ENCODE measurements around the gene MED14.

The MED14 gene

GRCh38 chrX:40653535-40653934 lies 81.8 kb downstream of the MED14 start:
- H3K27ac ChIP-seq (ENCODE audit: low read depth, low read length), result no peak overlapping the region
- no peak overlapping the region for H2BK5ac ChIP-seq (ENCODE audit: low read length)
- no peak overlapping the region for H3K4me2 ChIP-seq (ENCODE audit: low read length)
- no peak overlapping the region for H4K5ac ChIP-seq (ENCODE audit: low read length)
- H4K8ac ChIP-seq (ENCODE audit: low read depth, low read length), result no peak overlapping the region
- H3K36me3 ChIP-seq (ENCODE audit: control insufficient read depth, insufficient read depth, low read length), result no peaks in the 10 kb centered on the region
- no peak overlapping the region for H2BK120ac ChIP-seq (ENCODE audit: low read depth, low read length)
- no peak overlapping the region for H3K9ac ChIP-seq (ENCODE audit: low read length)
- H2BK15ac ChIP-seq (replicated peaks; ENCODE audit: low read depth), result no peak overlapping the region
- no CpG with 5 or more reads among the region's 2 CpGs for WGBS (ENCODE audit: extremely low coverage, insufficient coverage, low lambda C conversion rate)
- H3K4me1 ChIP-seq (ENCODE audit: control insufficient read depth, low read depth, low read length), result no peaks in the 10 kb centered on the region
- H3K4me3 ChIP-seq (ENCODE audit: low read length), result no peak overlapping the region
- no peaks in the 10 kb centered on the region for H3K79me1 ChIP-seq (ENCODE audit: low read length)
- H3K56ac ChIP-seq (ENCODE audit: low read length), result no peak overlapping the region
- H3K18ac ChIP-seq (ENCODE audit: low read length), result no peak overlapping the region
- H3K79me2 ChIP-seq (ENCODE audit: control insufficient read depth, insufficient read depth, low read length), result no peaks in the 10 kb centered on the region
- no peak overlapping the region for H3K4ac ChIP-seq (ENCODE audit: low read depth, low read length)
- no peak overlapping the region for H2AK5ac ChIP-seq (ENCODE audit: low read length)
- H3K23ac ChIP-seq (ENCODE audit: low read length), result no peak overlapping the region
- H3K27me3 ChIP-seq (ENCODE audit: insufficient read depth, low read length, poor library complexity), result no peaks in the 10 kb centered on the region
- DNase-seq, result no peak

- H2AK5ac ChIP-seq (ENCODE audit: low read length), result no peak overlapping the region
- H3K27ac ChIP-seq (ENCODE audit: low read depth, low read length), result no peak overlapping the region
- no peak overlapping the region for H2BK120ac ChIP-seq (ENCODE audit: low read depth, low read length)
- H3K9ac ChIP-seq (ENCODE audit: low read length), result no peak overlapping the region
- H4K8ac ChIP-seq (ENCODE audit: low read depth, low read length), result no peak overlapping the region
- no peak overlapping the region for H2BK5ac ChIP-seq (ENCODE audit: low read length)
- H3K36me3 ChIP-seq (ENCODE audit: control insufficient read depth, insufficient read depth, low read length), result no peaks in the 10 kb centered on the region
- H3K79me1 ChIP-seq (ENCODE audit: low read length), result no peaks in the 10 kb centered on the region
- H2BK15ac ChIP-seq (replicated peaks; ENCODE audit: low read depth), result no peak overlapping the region
- H3K18ac ChIP-seq (ENCODE audit: low read length), result no peak overlapping the region
- no peak overlapping the region for H3K4me3 ChIP-seq (ENCODE audit: low read length)
- H3K4me2 ChIP-seq (ENCODE audit: low read length), result no peak overlapping the region
- H3K4ac ChIP-seq (ENCODE audit: low read depth, low read length), result no peak overlapping the region
- H3K27me3 ChIP-seq (ENCODE audit: insufficient read depth, low read length, poor library complexity), result no peaks in the 10 kb centered on the region
- no peak overlapping the region for H3K23ac ChIP-seq (ENCODE audit: low read length)
- H3K79me2 ChIP-seq (ENCODE audit: control insufficient read depth, insufficient read depth, low read length), result no peaks in the 10 kb centered on the region
- H3K56ac ChIP-seq (ENCODE audit: low read length), result no peak overlapping the region
- H3K4me1 ChIP-seq (ENCODE audit: control insufficient read depth, low read depth, low read length), result no peaks in the 10 kb centered on the region
- no CpG with 5 or more reads among the region's 1 CpG for WGBS (ENCODE audit: extremely low coverage, insufficient coverage, low lambda C conversion rate)
- DNase-seq, result no peak
- no peak overlapping the region for H4K5ac ChIP-seq (ENCODE audit: low read length)
Measured at GRCh38 chrX:40652664-40653063, 82.7 kb downstream of the MED14 start.

GRCh38 chrX:40651620-40652223 lies 83.6 kb downstream of the MED14 start:
- no CpG with 5 or more reads among the region's 3 CpGs for whole genome bisulfite sequencing (ENCODE audit: extremely low coverage, insufficient coverage, low lambda C conversion rate)
- Histone ChIP-seq H2BK5ac (ENCODE audit: low read length) (no peak overlapping the region), H2BK15ac (replicated peaks; ENCODE audit: low read depth) (no peak overlapping the region), H3K27ac (ENCODE audit: low read depth, low read length) (no peak overlapping the region), H4K5ac (ENCODE audit: low read length) (no peak overlapping the region), H2BK120ac (ENCODE audit: low read depth, low read length) (no peak overlapping the region), H2AK5ac (ENCODE audit: low read length) (no peak overlapping the region), H3K79me1 (ENCODE audit: low read length) (no peaks in the 10 kb centered on the region), H4K8ac (ENCODE audit: low read depth, low read length) (no peak overlapping the region), H3K4ac (ENCODE audit: low read depth, low read length) (no peak overlapping the region), H3K36me3 (ENCODE audit: control insufficient read depth, insufficient read depth, low read length) (no peaks in the 10 kb centered on the region), H3K56ac (ENCODE audit: low read length) (no peak overlapping the region), H3K79me2 (ENCODE audit: control insufficient read depth, insufficient read depth, low read length) (no peaks in the 10 kb centered on the region), H3K4me3 (ENCODE audit: low read length) (no peak overlapping the region), H3K4me1 (ENCODE audit: control insufficient read depth, low read depth, low read length) (no peaks in the 10 kb centered on the region), H3K27me3 (ENCODE audit: insufficient read depth, low read length, poor library complexity) (no peaks in the 10 kb centered on the region), H3K23ac (ENCODE audit: low read length) (no peak overlapping the region), H3K4me2 (ENCODE audit: low read length) (no peak overlapping the region), H3K18ac (ENCODE audit: low read length) (no peak overlapping the region), H3K9ac (ENCODE audit: low read length) (no peak overlapping the region)
- peak; percentile 41 for DNase-seq

- Histone ChIP-seq H3K4me3 (ENCODE audit: low read length) (peak within 1 kb of the TSS; percentile 66), H2BK5ac (ENCODE audit: low read length) (no peak within 1 kb of the TSS), H3K18ac (ENCODE audit: low read length) (no peak within 1 kb of the TSS), H3K36me3 (ENCODE audit: control insufficient read depth, insufficient read depth, low read length) (no peaks in the 10 kb centered on the region), H3K23ac (ENCODE audit: low read length) (no peak within 1 kb of the TSS), H3K79me2 (ENCODE audit: control insufficient read depth, insufficient read depth, low read length) (peaks cover 10% of the 10 kb centered on the region), H3K27me3 (ENCODE audit: insufficient read depth, low read length, poor library complexity) (no peaks in the 10 kb centered on the region), H3K79me1 (ENCODE audit: low read length) (peaks cover 2% of the 10 kb centered on the region), H3K4me2 (ENCODE audit: low read length) (peak within 1 kb of the TSS; percentile 68), H4K5ac (ENCODE audit: low read length) (no peak within 1 kb of the TSS), H3K4ac (ENCODE audit: low read depth, low read length) (no peak within 1 kb of the TSS), H3K56ac (ENCODE audit: low read length) (peak within 1 kb of the TSS; percentile 91), H2BK120ac (ENCODE audit: low read depth, low read length) (no peak within 1 kb of the TSS), H2AK5ac (ENCODE audit: low read length) (no peak within 1 kb of the TSS), H4K8ac (ENCODE audit: low read depth, low read length) (no peak within 1 kb of the TSS), H3K4me1 (ENCODE audit: control insufficient read depth, low read depth, low read length) (no peaks in the 10 kb centered on the region), H3K27ac (ENCODE audit: low read depth, low read length) (no peak within 1 kb of the TSS), H3K9ac (ENCODE audit: low read length) (peak within 1 kb of the TSS; percentile 73), H2BK15ac (replicated peaks; ENCODE audit: low read depth) (no peak within 1 kb of the TSS)
- DNase-seq, result peak; percentile 93
- WGBS (ENCODE audit: extremely low coverage, insufficient coverage, low lambda C conversion rate), result no CpG with 5 or more reads among the region's 66 CpGs
Measured at GRCh38 chrX:40647307-40648197, 87.8 kb downstream of the MED14 start, which contains the start of gene CXorf38. Gene CXorf38, minus strand, starts transcription at chrX:40647561. Its CDS starts 41 bp downstream, at chrX:40647520.

GRCh38 chrX:40646489-40647306 lies 88.6 kb downstream of the MED14 start:
- no peaks in the 10 kb centered on the region for H3K36me3 ChIP-seq (ENCODE audit: control insufficient read depth, insufficient read depth, low read length)
- H2BK120ac ChIP-seq (ENCODE audit: low read depth, low read length), result no peak overlapping the region
- H3K4me2 ChIP-seq (ENCODE audit: low read length), result peak overlapping the region; percentile 68
- no peak overlapping the region for H3K23ac ChIP-seq (ENCODE audit: low read length)
- no CpG with 5 or more reads among the region's 33 CpGs for WGBS (ENCODE audit: extremely low coverage, insufficient coverage, low lambda C conversion rate)
- peak overlapping the region; percentile 73 for H3K9ac ChIP-seq (ENCODE audit: low read length)
- H2BK15ac ChIP-seq (replicated peaks; ENCODE audit: low read depth), result no peak overlapping the region
- peak overlapping the region; percentile 91 for H3K56ac ChIP-seq (ENCODE audit: low read length)
- peak; percentile 25 for DNase-seq
- H3K79me2 ChIP-seq (ENCODE audit: control insufficient read depth, insufficient read depth, low read length), result peaks cover 10% of the 10 kb centered on the region
- H4K5ac ChIP-seq (ENCODE audit: low read length), result no peak overlapping the region
- H3K27ac ChIP-seq (ENCODE audit: low read depth, low read length), result no peak overlapping the region
- no peaks in the 10 kb centered on the region for H3K27me3 ChIP-seq (ENCODE audit: insufficient read depth, low read length, poor library complexity)
- no peaks in the 10 kb centered on the region for H3K4me1 ChIP-seq (ENCODE audit: control insufficient read depth, low read depth, low read length)
- H4K8ac ChIP-seq (ENCODE audit: low read depth, low read length), result no peak overlapping the region
- H2BK5ac ChIP-seq (ENCODE audit: low read length), result no peak overlapping the region
- no peak overlapping the region for H3K18ac ChIP-seq (ENCODE audit: low read length)
- no peak overlapping the region for H3K4ac ChIP-seq (ENCODE audit: low read depth, low read length)
- H2AK5ac ChIP-seq (ENCODE audit: low read length), result no peak overlapping the region
- peaks cover 2% of the 10 kb centered on the region for H3K79me1 ChIP-seq (ENCODE audit: low read length)
- peak overlapping the region; percentile 66 for H3K4me3 ChIP-seq (ENCODE audit: low read length)

Measured in mesendoderm (in vitro differentiated cells).